Measurements from ENCODE around the gene JAKMIP2. TPM values are rescaled to one million over a fixed set of nuclear protein-coding genes. Genes with fewer than 3 reads are reported as not detected.

The JAKMIP2 gene
- total RNA-seq, 2 donors from 2014 or later, result 2.4 to 4.3 TPM

DNA sequence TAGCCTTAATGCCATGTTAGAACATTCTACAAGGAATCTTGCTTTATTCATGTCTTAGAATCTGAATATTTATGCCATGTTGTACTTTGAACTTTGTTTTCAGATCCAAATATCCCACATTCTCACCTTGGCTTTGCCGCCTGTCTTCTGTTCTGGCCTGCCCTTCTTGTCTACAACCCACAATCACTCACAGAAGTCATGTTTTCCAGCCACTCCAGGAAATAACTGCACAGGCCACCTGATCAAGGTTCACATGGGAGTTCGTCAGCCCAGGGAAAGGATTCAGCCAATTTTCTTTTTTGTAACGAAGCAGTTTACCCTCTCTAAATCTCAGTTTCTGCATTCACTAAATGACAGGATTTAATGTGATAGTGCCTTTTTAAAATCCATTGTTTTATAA, 70.5 kb downstream of the JAKMIP2 start:
- Mint-ChIP-seq H3K9me3 (no peaks in the 10 kb centered on the region), H3K27me3 (no peaks in the 10 kb centered on the region), H3K4me3 (no peak overlapping the region), H3K27ac (no peak overlapping the region), H3K36me3 (ENCODE audit: low read depth) (no peaks in the 10 kb centered on the region), H3K4me1 (no peaks in the 10 kb centered on the region)
- no peak for ATAC-seq (replicated peaks)

DNA sequence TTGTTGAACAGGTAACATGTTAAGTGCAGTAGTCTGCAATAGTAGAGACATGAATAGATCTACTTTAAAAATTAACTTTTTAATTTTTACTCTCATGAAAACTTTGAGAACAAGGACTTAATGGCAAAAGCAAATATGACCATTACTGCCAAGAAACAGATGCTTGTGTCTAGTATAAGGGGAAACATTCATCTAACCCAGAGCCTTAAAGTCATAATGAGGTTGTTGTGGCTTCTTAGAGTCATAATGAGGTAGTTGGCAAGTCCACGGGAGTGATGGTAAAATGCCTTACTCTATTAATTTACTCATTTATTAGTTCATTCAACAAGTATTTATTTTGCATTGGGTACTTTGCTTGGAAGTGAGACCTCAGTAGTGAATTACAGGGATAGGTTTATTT, 71.5 kb downstream of the JAKMIP2 start:
- H3K27ac Mint-ChIP-seq, result no peak overlapping the region
- no peak for ATAC-seq (replicated peaks)
- H3K4me3 Mint-ChIP-seq, result no peak overlapping the region
- no peaks in the 10 kb centered on the region for H3K4me1 Mint-ChIP-seq
- no peaks in the 10 kb centered on the region for H3K27me3 Mint-ChIP-seq
- no peaks in the 10 kb centered on the region for H3K36me3 Mint-ChIP-seq (ENCODE audit: low read depth)
- H3K9me3 Mint-ChIP-seq, result no peaks in the 10 kb centered on the region

GRCh38 chr5:147708708-147709107, 73.8 kb downstream of the JAKMIP2 start:
- no peak overlapping the region for H3K4me3 Mint-ChIP-seq
- ATAC-seq (replicated peaks), result no peak
- no peaks in the 10 kb centered on the region for H3K4me1 Mint-ChIP-seq
- no peaks in the 10 kb centered on the region for H3K36me3 Mint-ChIP-seq (ENCODE audit: low read depth)
- H3K27me3 Mint-ChIP-seq, result no peaks in the 10 kb centered on the region
- no peaks in the 10 kb centered on the region for H3K9me3 Mint-ChIP-seq
- no peak overlapping the region for H3K27ac Mint-ChIP-seq

GRCh38 chr5:147704544-147704943, 78.0 kb downstream of the JAKMIP2 start:
- Mint-ChIP-seq H3K9me3 (no peaks in the 10 kb centered on the region), H3K36me3 (ENCODE audit: low read depth) (no peaks in the 10 kb centered on the region), H3K27ac (no peak overlapping the region), H3K4me3 (no peak overlapping the region), H3K27me3 (no peaks in the 10 kb centered on the region), H3K4me1 (no peaks in the 10 kb centered on the region)
- ATAC-seq (replicated peaks), result no peak

DNA sequence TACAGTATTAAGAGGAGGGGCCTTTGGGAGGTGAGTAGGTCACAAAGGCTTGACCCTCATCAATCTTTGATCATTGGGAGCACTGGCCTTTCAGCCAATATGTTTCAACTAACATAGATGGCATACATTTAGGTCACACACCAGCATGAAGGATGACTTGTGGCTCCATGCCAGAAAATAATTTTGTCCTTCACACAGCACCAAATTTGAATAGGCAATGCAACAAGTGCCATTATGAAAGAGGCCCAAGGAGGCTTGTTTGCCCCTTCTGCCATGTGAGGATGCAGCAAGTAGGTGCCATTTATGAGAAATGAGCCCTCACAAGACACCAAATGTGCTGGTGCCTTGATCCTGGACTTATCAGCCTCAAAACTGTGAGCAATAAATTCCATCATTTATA, 81.1 kb downstream of the JAKMIP2 start:
- Mint-ChIP-seq H3K27ac (no peak overlapping the region), H3K4me3 (no peak overlapping the region), H3K4me1 (no peaks in the 10 kb centered on the region), H3K27me3 (no peaks in the 10 kb centered on the region), H3K36me3 (ENCODE audit: low read depth) (no peaks in the 10 kb centered on the region), H3K9me3 (peaks cover 14% of the 10 kb centered on the region)
- no peak for ATAC-seq (replicated peaks)

DNA sequence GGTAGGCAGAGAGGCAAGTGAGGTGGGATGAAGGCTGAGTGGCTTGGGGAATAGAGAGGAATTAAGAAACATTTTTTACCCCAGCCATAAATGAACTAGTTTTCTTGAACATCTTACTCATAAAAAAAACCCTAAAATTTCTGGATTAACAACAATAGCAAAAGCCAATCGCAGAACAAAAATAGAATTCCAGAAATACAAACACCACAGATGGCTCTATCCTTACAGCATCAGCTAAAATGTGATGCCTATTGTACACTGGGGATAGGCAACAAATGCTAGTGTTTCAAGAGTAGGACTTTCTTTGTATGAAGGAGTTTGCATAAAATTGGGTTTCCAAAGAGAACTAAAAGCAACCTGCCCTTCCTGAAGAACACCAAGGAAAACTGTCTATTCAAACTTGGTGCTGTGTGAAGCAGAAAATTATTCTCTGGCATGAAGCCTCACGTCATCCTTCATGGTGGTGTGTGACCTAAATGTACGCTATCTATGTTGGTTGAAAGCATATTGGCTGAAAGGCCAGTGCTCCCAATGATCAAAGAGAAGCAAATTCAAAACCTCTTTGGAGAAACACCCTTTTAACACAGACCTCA, 82.9 kb downstream of the JAKMIP2 start:
- Mint-ChIP-seq H3K27me3 (no peaks in the 10 kb centered on the region), H3K9me3 (peaks cover 14% of the 10 kb centered on the region), H3K4me3 (no peak overlapping the region), H3K4me1 (no peaks in the 10 kb centered on the region), H3K27ac (no peak overlapping the region), H3K36me3 (ENCODE audit: low read depth) (no peaks in the 10 kb centered on the region)
- ATAC-seq (replicated peaks), result no peak

DNA sequence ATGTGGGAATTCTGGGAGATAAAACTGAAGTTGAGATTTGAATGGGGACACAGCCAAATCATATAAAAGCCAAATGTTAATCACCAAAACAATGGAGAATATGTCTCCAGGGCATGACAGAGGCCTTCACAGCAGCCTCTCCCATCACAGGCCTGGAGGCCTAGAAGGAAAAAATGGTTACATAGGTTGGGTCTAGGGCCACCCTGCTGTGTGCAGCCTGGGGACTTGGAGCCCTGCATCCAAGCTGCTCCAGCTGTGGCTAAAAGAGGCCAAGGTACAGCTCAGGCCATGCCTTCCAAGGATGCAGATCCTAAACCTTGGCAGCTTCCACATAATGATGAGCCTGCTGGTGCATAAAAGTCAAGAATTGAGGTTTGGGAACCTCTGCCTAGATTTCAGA, 85.1 kb downstream of the JAKMIP2 start:
- no peak overlapping the region for H3K4me3 Mint-ChIP-seq
- peaks cover 14% of the 10 kb centered on the region for H3K9me3 Mint-ChIP-seq
- no peak for ATAC-seq (replicated peaks)
- H3K36me3 Mint-ChIP-seq (ENCODE audit: low read depth), result no peaks in the 10 kb centered on the region
- no peaks in the 10 kb centered on the region for H3K4me1 Mint-ChIP-seq
- H3K27me3 Mint-ChIP-seq, result no peaks in the 10 kb centered on the region
- no peak overlapping the region for H3K27ac Mint-ChIP-seq

- Mint-ChIP-seq H3K27ac (no peak overlapping the region), H3K36me3 (ENCODE audit: low read depth) (no peaks in the 10 kb centered on the region), H3K4me1 (no peaks in the 10 kb centered on the region), H3K27me3 (no peaks in the 10 kb centered on the region), H3K4me3 (no peak overlapping the region), H3K9me3 (peaks cover 14% of the 10 kb centered on the region)
- no peak for ATAC-seq (replicated peaks)
These were observed 87.8 kb downstream of the JAKMIP2 start for GRCh38 chr5:147694772-147695171.

DNA sequence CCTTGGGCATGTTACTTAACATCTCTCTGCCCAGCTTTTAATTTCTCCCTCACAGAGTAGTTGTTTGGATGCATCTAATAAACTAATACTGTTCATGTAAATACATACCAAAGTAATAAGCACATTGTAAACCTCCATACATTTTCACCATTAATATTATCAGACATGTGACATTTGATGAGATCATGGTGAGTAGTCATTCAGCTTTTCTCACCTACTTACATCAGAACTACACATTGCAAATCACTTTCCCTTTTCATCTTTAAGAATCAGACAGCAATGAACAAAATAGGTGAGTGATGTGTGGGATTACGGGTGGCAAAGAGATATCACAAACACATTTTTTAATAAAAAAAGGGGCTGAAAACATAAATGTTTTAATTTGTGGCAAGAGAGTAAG, 89.3 kb downstream of the JAKMIP2 start:
- Mint-ChIP-seq H3K4me1 (no peaks in the 10 kb centered on the region), H3K4me3 (no peak overlapping the region), H3K27ac (no peak overlapping the region), H3K27me3 (no peaks in the 10 kb centered on the region), H3K36me3 (ENCODE audit: low read depth) (no peaks in the 10 kb centered on the region), H3K9me3 (peaks cover 7% of the 10 kb centered on the region)
- no peak for ATAC-seq (replicated peaks)

- no peak overlapping the region for H3K4me3 Mint-ChIP-seq
- H3K9me3 Mint-ChIP-seq, result no peaks in the 10 kb centered on the region
- H3K4me1 Mint-ChIP-seq, result no peaks in the 10 kb centered on the region
- no peak for ATAC-seq (replicated peaks)
- H3K27me3 Mint-ChIP-seq, result no peaks in the 10 kb centered on the region
- H3K36me3 Mint-ChIP-seq (ENCODE audit: low read depth), result no peaks in the 10 kb centered on the region
- H3K27ac Mint-ChIP-seq, result no peak overlapping the region
These were observed 91.4 kb downstream of the JAKMIP2 start for GRCh38 chr5:147691130-147691529.

DNA sequence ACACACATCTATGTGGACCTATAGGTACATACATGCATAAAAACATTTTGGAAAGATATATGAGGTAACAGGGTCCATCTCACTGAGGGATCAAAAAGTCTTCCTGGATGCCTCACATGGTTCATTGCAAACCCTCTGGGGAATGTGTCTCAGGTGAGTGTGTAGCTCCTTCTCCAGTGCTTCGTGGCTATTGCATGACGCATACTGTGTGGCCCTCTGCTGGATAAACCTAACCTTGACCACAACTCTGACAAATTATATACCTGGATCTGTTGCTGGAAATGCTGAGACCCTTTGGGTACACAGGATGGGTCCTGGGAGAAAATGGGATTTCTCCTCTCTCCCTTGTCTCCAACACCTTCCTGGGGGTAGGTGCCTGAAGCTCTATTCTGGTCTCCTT, 91.9 kb downstream of the JAKMIP2 start:
- no peak for ATAC-seq (replicated peaks)
- no peak overlapping the region for H3K4me3 Mint-ChIP-seq
- H3K9me3 Mint-ChIP-seq, result no peaks in the 10 kb centered on the region
- no peaks in the 10 kb centered on the region for H3K27me3 Mint-ChIP-seq
- no peak overlapping the region for H3K27ac Mint-ChIP-seq
- no peaks in the 10 kb centered on the region for H3K36me3 Mint-ChIP-seq (ENCODE audit: low read depth)
- H3K4me1 Mint-ChIP-seq, result no peaks in the 10 kb centered on the region

DNA sequence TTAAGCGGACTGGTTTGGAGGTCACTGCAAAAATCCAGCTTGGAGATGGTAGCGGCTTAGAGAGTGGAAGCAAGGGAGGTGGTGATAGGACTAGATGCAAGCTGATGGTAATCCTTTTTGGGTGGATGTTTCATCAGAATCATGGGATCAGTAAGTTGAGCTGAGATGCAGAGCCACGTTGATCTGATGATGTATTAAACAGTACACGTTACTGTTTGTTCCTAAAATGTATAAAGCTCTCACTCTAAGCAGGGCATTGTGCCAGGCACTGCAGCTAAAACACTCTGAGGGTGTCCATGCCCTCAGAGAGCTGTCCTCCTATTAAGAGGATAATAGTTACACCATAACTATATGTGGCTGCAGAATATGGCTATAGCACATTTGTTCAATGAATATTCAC, 93.1 kb downstream of the JAKMIP2 start:
- Mint-ChIP-seq H3K4me3 (no peak overlapping the region), H3K36me3 (ENCODE audit: low read depth) (no peaks in the 10 kb centered on the region), H3K4me1 (no peaks in the 10 kb centered on the region), H3K27ac (no peak overlapping the region), H3K27me3 (no peaks in the 10 kb centered on the region), H3K9me3 (no peaks in the 10 kb centered on the region)
- ATAC-seq (replicated peaks), result no peak

GRCh38 chr5:147688656-147689356, 93.7 kb downstream of the JAKMIP2 start:
- Mint-ChIP-seq H3K9me3 (no peaks in the 10 kb centered on the region), H3K27me3 (no peaks in the 10 kb centered on the region), H3K27ac (no peak overlapping the region), H3K4me3 (no peak overlapping the region), H3K4me1 (no peaks in the 10 kb centered on the region), H3K36me3 (ENCODE audit: low read depth) (no peaks in the 10 kb centered on the region)
- no peak for ATAC-seq (replicated peaks)

GRCh38 chr5:147687118-147687517, 95.4 kb downstream of the JAKMIP2 start:
- no peak overlapping the region for H3K4me3 Mint-ChIP-seq
- H3K36me3 Mint-ChIP-seq (ENCODE audit: low read depth), result no peaks in the 10 kb centered on the region
- H3K27ac Mint-ChIP-seq, result no peak overlapping the region
- no peaks in the 10 kb centered on the region for H3K27me3 Mint-ChIP-seq
- no peaks in the 10 kb centered on the region for H3K9me3 Mint-ChIP-seq
- H3K4me1 Mint-ChIP-seq, result no peaks in the 10 kb centered on the region
- no peak for ATAC-seq (replicated peaks)

- H3K36me3 Mint-ChIP-seq (ENCODE audit: low read depth), result no peaks in the 10 kb centered on the region
These were observed 96.1 kb downstream of the JAKMIP2 start for GRCh38 chr5:147686421-147686820.

More at GRCh38 chr5:147686421-147686820, 96.1 kb downstream of the JAKMIP2 start:
- Mint-ChIP-seq H3K27me3 (no peaks in the 10 kb centered on the region), H3K27ac (no peak overlapping the region), H3K4me1 (no peaks in the 10 kb centered on the region), H3K4me3 (no peak overlapping the region), H3K9me3 (no peaks in the 10 kb centered on the region)
- ATAC-seq (replicated peaks), result no peak

Measured in activated T-helper 17 cell treated with anti-CD3 and anti-CD28 coated beads, Interleukin-2, amount 50 U/mL, for 72 hours (primary cell).